NCI-H2171 treated with DMSO at 0.1 percent for 48 hours (cell line): ENCODE results near the gene NINJ2.
A peak's percentile ranks its signal among the peaks of the same experiment; 100 is the strongest.
"Not testable (repeated sequence)": the region's sequence is repeated elsewhere in the genome, so short reads cannot be mapped to it uniquely, and the experiment has no call there.

Experiments
- DNase-seq: peaks from one replicate; lab custom pipeline; 2025; lab: John Stamatoyannopoulos, UW

The NINJ2 gene

GRCh38 chr12:641321-641720 lies 21.9 kb downstream of the NINJ2 start:
- not testable (repeated sequence) for DNase-seq

- no peak for DNase-seq
These were observed 22.5 kb downstream of the NINJ2 start for GRCh38 chr12:640773-641172.

- DNase-seq, result no peak
These were observed 23.3 kb downstream of the NINJ2 start for GRCh38 chr12:639988-640387.

- DNase-seq, result no peak
These were observed 23.7 kb downstream of the NINJ2 start for GRCh38 chr12:639566-639965.

GRCh38 chr12:638953-639557 lies 24.2 kb downstream of the NINJ2 start:
- no peak for DNase-seq

- no peak for DNase-seq
These were observed 26.6 kb downstream of the NINJ2 start for GRCh38 chr12:636632-637031.

- DNase-seq, result no peak
These were observed 29.5 kb downstream of the NINJ2 start for GRCh38 chr12:633731-634130.

GRCh38 chr12:632102-632696 lies 31.0 kb downstream of the NINJ2 start:
- DNase-seq, result no peak

GRCh38 chr12:630656-631632 lies 32.3 kb downstream of the NINJ2 start:
- no peak for DNase-seq

GRCh38 chr12:628742-629078 lies 34.5 kb downstream of the NINJ2 start:
- DNase-seq, result not testable (repeated sequence)

GRCh38 chr12:627863-628741 lies 35.1 kb downstream of the NINJ2 start:
- DNase-seq, result no peak

- no peak for DNase-seq
These were observed 36.0 kb downstream of the NINJ2 start for GRCh38 chr12:627285-627684.

- DNase-seq, result no peak
These were observed 37.2 kb downstream of the NINJ2 start for GRCh38 chr12:625998-626397.

- DNase-seq, result no peak
These were observed 39.3 kb downstream of the NINJ2 start for GRCh38 chr12:623865-624372.

- no peak for DNase-seq
These were observed 39.9 kb downstream of the NINJ2 start for GRCh38 chr12:623172-623864.

GRCh38 chr12:622416-622815 lies 40.8 kb downstream of the NINJ2 start:
- peak; percentile 86 for DNase-seq

GRCh38 chr12:619346-619745 lies 43.9 kb downstream of the NINJ2 start:
- no peak for DNase-seq

- no peak for DNase-seq
These were observed 44.6 kb downstream of the NINJ2 start for GRCh38 chr12:618605-619004.

- no peak for DNase-seq
These were observed 45.8 kb downstream of the NINJ2 start for GRCh38 chr12:617304-617915.

- DNase-seq, result no peak
These were observed 47.6 kb downstream of the NINJ2 start for GRCh38 chr12:615620-616019.
